Psoas muscle (tissue), 8 donors: ENCODE data around the gene GABBR2. TPM values are rescaled to one million over a fixed set of nuclear protein-coding genes. Genes with fewer than 3 reads are reported as not detected.

Source experiments
- ATAC-seq, 4 donors: fragments of 200-7000 bp; cut with Tn5 transposase; one replicate each; pipeline ENCODE4 v1.9.1; 2020; ENCODE audit warnings: moderate library complexity in 3 of 4, mild to moderate bottlenecking in 2 of 4
- DNase-seq, 2 donors: peaks; one replicate each; pipeline ENCODE4 v3.0.0-alpha.2; 2020
- H3K27ac ChIP-seq: fragments of 200-600 bp; one replicate; pipeline ENCODE4 v1.8.0; 2022
- H3K27me3 ChIP-seq, 3 donors: fragments of 200-600 bp in 1 of 3; one replicate each; pipeline versions ENCODE4 v1.6.1 to v1.8.0; 2013 to 2022; ENCODE audit warnings: low read length in 2 of 3, mild to moderate bottlenecking in 2 of 3, moderate library complexity in 1 of 3; ENCODE audit not compliant: insufficient read depth in 3 of 3
- H3K36me3 ChIP-seq, 2 donors: fragments of 200-600 bp in 1 of 2; one replicate each; pipeline versions ENCODE4 v1.6.1 to v1.8.0; 2013 to 2022; ENCODE audit warnings: low read depth in 1 of 2, mild to moderate bottlenecking in 1 of 2, moderate library complexity in 1 of 2; ENCODE audit not compliant: insufficient read depth in 1 of 2
- H3K4me1 ChIP-seq: fragments of 200-600 bp; one replicate; pipeline ENCODE4 v1.8.0; 2022
- H3K4me3 ChIP-seq: fragments of 200-600 bp; one replicate; pipeline ENCODE4 v1.8.0; 2022; ENCODE audit warnings: mild to moderate bottlenecking
- H3K9me3 ChIP-seq: fragments of 200-600 bp; one replicate; pipeline ENCODE4 v1.8.0; 2022
- CTCF ChIP-seq: fragments of 200-600 bp; IDR thresholded peaks from one replicate; pipeline ENCODE4 v1.8.0; 2022; ENCODE audit warnings: antibody characterized with exemption
- WGBS, 3 donors: extraction: QIAGEN DNeasy Blood & Tissue Kit; methylation state at CpG; one replicate each; pipeline versions ENCODE4 v1.1.6 to v1.1.7; 2013; 5-methylcytosine and 5-hydroxymethylcytosine counted together
- intact Hi-C, 2 donors: fragments of 100-400 bp; cut with DNase I; formaldehyde crosslinking; loops; one replicate each; pipeline versions ENCODE4 v1.11.0 to v1.14.2; 2022
- polyA plus RNA-seq, 3 donors: library from polyadenylated mRNA; stranded (reverse); fragments of 200-250 nt; gene quantifications; one replicate each; pipeline ENCODE4 v1.2.3, GENCODE V29; 2013
- total RNA-seq, 4 donors: library from RNA; stranded (reverse); fragmentation: NEBNext Ultra II Directional in 2 of 4; extraction: Animal tissue kit (Norgen Biotek cat#: 25700) in 2 of 4; gene quantifications; one replicate each; pipeline versions ENCODE4 v1.2.1 to v1.2.4, GENCODE V29; 2021 to 2023
- donor health status: healthy with polysubstance abuse.
- donor health status: DM: no; HTN: no; CAD: no; lungs with moderate emphysema.
- donor health status: Bipolar disorder and iron deficiency.
- donor health status: healthy.
- donor health status: DM: yes; HTN: yes; CAD: no.
- donor health status: DM: no; HTN: no; CAD: no.
- donor health status: DM: no; HTN: no; CAD: no.
- donor health status: DM: yes; HTN: yes; CAD: no.

GABBR2 gene
- total and polyA plus RNA-seq, 7 donors: 0.08 to 0.66 (median 0.38) TPM

- intact Hi-C loops: no loop called here
- WGBS, 3 donors: 85 to 91% (median 86%) methylated on average over 12 of the region's 12 CpGs
- peaks cover 0 to 5% (median 0%) of the 10 kb centered on the region in 3 donors for H3K27me3 ChIP-seq
- no peaks in the 10 kb centered on the region for H3K36me3 ChIP-seq
- no peaks in the 10 kb centered on the region for H3K4me1 ChIP-seq
- H3K27ac ChIP-seq: no peak overlapping the region
- no peak for TF ChIP-seq CTCF
- no peak overlapping the region for H3K4me3 ChIP-seq
- no peaks in the 10 kb centered on the region for H3K9me3 ChIP-seq
- no peak for ATAC-seq
- DNase-seq: no peak
These were observed 152.2 kb downstream of the GABBR2 start for GRCh38 chr9:98556511-98556910.

- ATAC-seq (no peak), DNase-seq (no peak)
- Histone ChIP-seq H3K4me1 (no peaks in the 10 kb centered on the region), H3K27me3 (peaks cover 0 to 5% (median 0%) of the 10 kb centered on the region in 3 donors), H3K27ac (no peak overlapping the region), H3K4me3 (no peak overlapping the region), H3K36me3 (no peaks in the 10 kb centered on the region), H3K9me3 (no peaks in the 10 kb centered on the region)
- 72 to 79% (median 77%) methylated on average over 10 of the region's 10 CpGs for whole genome bisulfite sequencing, 3 donors
- no peak for TF ChIP-seq CTCF
- intact Hi-C loops: no loop called here
These were observed 152.9 kb downstream of the GABBR2 start for GRCh38 chr9:98555651-98556465.

- DNase-seq: no peak
- intact Hi-C loops: no loop called here
- Histone ChIP-seq H3K27me3 (peaks cover 0 to 5% (median 0%) of the 10 kb centered on the region in 3 donors), H3K4me1 (no peaks in the 10 kb centered on the region), H3K4me3 (no peak overlapping the region), H3K27ac (no peak overlapping the region), H3K9me3 (no peaks in the 10 kb centered on the region), H3K36me3 (no peaks in the 10 kb centered on the region)
- no peak for ATAC-seq
- 81 to 88% (median 83%) methylated on average over 5 of the region's 5 CpGs for WGBS, 3 donors
- no peak for TF ChIP-seq CTCF
These were observed 154.0 kb downstream of the GABBR2 start for GRCh38 chr9:98554752-98555151.

GRCh38 chr9:98552331-98552730, 156.4 kb downstream of the GABBR2 start:
- Histone ChIP-seq H3K9me3 (no peaks in the 10 kb centered on the region), H3K36me3 (no peaks in the 10 kb centered on the region), H3K27me3 (peaks cover 0 to 5% (median 0%) of the 10 kb centered on the region in 3 donors), H3K4me1 (no peaks in the 10 kb centered on the region), H3K4me3 (no peak overlapping the region), H3K27ac (no peak overlapping the region)
- ATAC-seq (no peak), DNase-seq (no peak)
- 82 to 83% (median 83%) methylated on average over 8 of the region's 8 CpGs for WGBS, 3 donors
- TF ChIP-seq CTCF: no peak
- intact Hi-C loops: no loop called here
